ENCODE measurements around the gene GIMAP4. TPM values are rescaled to one million over a fixed set of nuclear protein-coding genes. Genes with fewer than 3 reads are reported as not detected.

GIMAP4 gene
- total RNA-seq, 1 experiment from 2014 or later: not detected

- DNase-seq: no peak
- intact Hi-C loops (cut with micrococcal nuclease; ENCODE audit: unreplicated experiment): no loop called here
- TF ChIP-seq CTCF (IDR thresholded peaks at IDR 0.05; ENCODE audit: unreplicated experiment): no peak
- BruUV-seq (replicated peaks): no TSS peak
- Mint-ChIP-seq H3K4me3 (ENCODE audit: low read depth, unreplicated experiment) (no peak overlapping the region), H3K36me3 (ENCODE audit: insufficient read depth, unreplicated experiment) (no peaks in the 10 kb centered on the region), H3K4me1 (ENCODE audit: low read depth, unreplicated experiment) (no peaks in the 10 kb centered on the region), H3K27me3 (ENCODE audit: unreplicated experiment) (peaks cover 8% of the 10 kb centered on the region), H3K27ac (ENCODE audit: unreplicated experiment) (no peak overlapping the region), H3K9me3 (ENCODE audit: low read depth, unreplicated experiment) (peaks cover 4% of the 10 kb centered on the region)
- CTCF ChIA-PET: no interaction called here
These were observed 2.0 kb upstream of the GIMAP4 start for GRCh38 chr7:150565239-150565638.

- Mint-ChIP-seq H3K4me3 (ENCODE audit: low read depth, unreplicated experiment) (no peak overlapping the region), H3K27me3 (ENCODE audit: unreplicated experiment) (peaks cover 8% of the 10 kb centered on the region), H3K4me1 (ENCODE audit: low read depth, unreplicated experiment) (no peaks in the 10 kb centered on the region), H3K9me3 (ENCODE audit: low read depth, unreplicated experiment) (peaks cover 1% of the 10 kb centered on the region), H3K36me3 (ENCODE audit: insufficient read depth, unreplicated experiment) (no peaks in the 10 kb centered on the region), H3K27ac (ENCODE audit: unreplicated experiment) (no peak overlapping the region)
- CTCF ChIA-PET: interaction anchor here (0.6 kb wide), 1 partner anchor 342 kb away, joined by 3 read pairs; no protein-coding TSS in a partner anchor
- DNase-seq: no peak
- BruUV-seq (replicated peaks): no TSS peak
- intact Hi-C loops (cut with micrococcal nuclease; ENCODE audit: unreplicated experiment): no loop called here
- no peak for TF ChIP-seq CTCF (IDR thresholded peaks at IDR 0.05; ENCODE audit: unreplicated experiment)
These were observed 1.1 kb upstream of the GIMAP4 start for GRCh38 chr7:150566123-150566522.

GRCh38 chr7:150566572-150566971, 618 bp upstream of the GIMAP4 start:
- intact Hi-C loops (cut with micrococcal nuclease; ENCODE audit: unreplicated experiment): no loop called here
- CTCF ChIA-PET: interaction anchor here (0.6 kb wide), 1 partner anchor 342 kb away, joined by 3 read pairs; no protein-coding TSS in a partner anchor
- no peak overlapping the region for H3K27ac Mint-ChIP-seq (ENCODE audit: unreplicated experiment)
- H3K27me3 Mint-ChIP-seq (ENCODE audit: unreplicated experiment): peaks cover 8% of the 10 kb centered on the region
- H3K4me3 Mint-ChIP-seq (ENCODE audit: low read depth, unreplicated experiment): no peak overlapping the region
- TF ChIP-seq CTCF (IDR thresholded peaks at IDR 0.05; ENCODE audit: unreplicated experiment): no peak
- no peaks in the 10 kb centered on the region for H3K36me3 Mint-ChIP-seq (ENCODE audit: insufficient read depth, unreplicated experiment)
- BruUV-seq (replicated peaks): no TSS peak
- H3K9me3 Mint-ChIP-seq (ENCODE audit: low read depth, unreplicated experiment): no peaks in the 10 kb centered on the region
- DNase-seq: no peak
- H3K4me1 Mint-ChIP-seq (ENCODE audit: low read depth, unreplicated experiment): no peaks in the 10 kb centered on the region

GRCh38 chr7:150567871-150568301, 696 bp downstream of the GIMAP4 start:
- Mint-ChIP-seq H3K27ac (ENCODE audit: unreplicated experiment) (no peak overlapping the region), H3K9me3 (ENCODE audit: low read depth, unreplicated experiment) (peaks cover 3% of the 10 kb centered on the region), H3K4me1 (ENCODE audit: low read depth, unreplicated experiment) (no peaks in the 10 kb centered on the region), H3K4me3 (ENCODE audit: low read depth, unreplicated experiment) (no peak overlapping the region), H3K27me3 (ENCODE audit: unreplicated experiment) (peaks cover 7% of the 10 kb centered on the region), H3K36me3 (ENCODE audit: insufficient read depth, unreplicated experiment) (no peaks in the 10 kb centered on the region)
- CTCF ChIA-PET: interaction anchor here (0.6 to 1.1 kb wide), 2 partner anchors 9 to 1242 kb away, joined by 3 to 6 read pairs; no protein-coding TSS in a partner anchor
- intact Hi-C loops (cut with micrococcal nuclease; ENCODE audit: unreplicated experiment): no loop called here
- no TSS peak for BruUV-seq (replicated peaks)
- no peak for DNase-seq
- no peak for TF ChIP-seq CTCF (IDR thresholded peaks at IDR 0.05; ENCODE audit: unreplicated experiment)
